GM12892 (cell line): Measurements from ENCODE around the gene FCER2.
A peak's percentile ranks its signal among the peaks of the same experiment; 100 is the strongest.

Source experiments
- DNase-seq: peaks from one replicate; pipeline ENCODE4 v3.0.0; 2011; ENCODE audit not compliant: insufficient read length
- FAIRE-seq: peaks from 2 replicates; lab custom pipeline; 2011; peaks lifted over from hg19 to GRCh38; lab: Jason Lieb, UNC
- POLR2A ChIP-seq: IDR thresholded peaks from 2 replicates; pipeline ENCODE4 v1.6.1; 2011; ENCODE audit warnings: low read depth, low read length, control low read depth
- POLR2AphosphoS5 ChIP-seq: IDR thresholded peaks from 2 replicates; pipeline ENCODE4 v1.6.1; 2011; ENCODE audit warnings: low read depth, low read length, control low read depth
- TAF1 ChIP-seq: IDR thresholded peaks from 2 replicates; pipeline ENCODE4 v1.6.1; 2011; ENCODE audit warnings: low read depth, mild to moderate bottlenecking, control low read depth, low read length, borderline replicate concordance

FCER2 gene

DNA sequence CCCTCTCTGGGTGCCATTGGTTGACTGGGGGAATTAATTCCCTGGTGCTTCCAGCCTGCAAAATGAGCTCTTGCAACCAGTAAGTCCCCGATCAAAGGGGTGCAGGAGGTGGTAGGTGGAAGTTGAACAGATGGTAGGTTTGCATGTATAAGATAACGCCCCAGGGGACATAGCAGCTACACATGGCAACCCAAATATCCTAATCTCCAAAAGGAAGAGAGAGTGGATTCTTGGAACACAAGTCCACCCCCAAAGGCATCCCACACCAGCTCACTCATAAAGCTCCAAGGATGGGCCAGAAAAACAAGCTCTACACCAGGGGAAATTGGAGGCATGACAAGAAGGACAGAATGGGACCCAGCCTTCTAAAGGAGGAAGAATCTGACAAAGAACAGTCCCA is 40.6 kb upstream of the FCER2 start:
- DNase-seq (no peak), FAIRE-seq (no peak)
- TF ChIP-seq TAF1: no peak
- TF ChIP-seq POLR2A: no peak

DNA sequence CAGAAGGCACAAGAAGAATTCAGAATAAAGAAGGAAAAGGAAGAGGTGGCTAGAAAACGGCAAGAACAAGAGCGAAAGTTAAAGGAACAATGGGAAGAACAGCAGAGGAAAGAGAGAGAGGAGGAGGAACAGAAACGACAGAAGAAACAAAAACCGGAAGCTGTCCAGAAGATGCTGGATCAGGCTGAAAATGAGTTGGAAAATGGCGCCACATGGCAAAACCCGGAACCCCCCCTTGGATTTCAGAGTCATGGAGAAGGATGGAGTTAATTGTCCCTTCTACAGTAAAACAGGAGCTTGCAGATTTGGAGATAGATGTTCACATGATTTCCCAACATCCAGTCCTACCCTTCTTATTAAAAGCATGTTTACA is 38.7 kb upstream of the FCER2 start:
- DNase-seq (no peak), FAIRE-seq (no peak)
- TF ChIP-seq TAF1 (no peak), POLR2A (no peak), POLR2AphosphoS5 (no peak)

DNA sequence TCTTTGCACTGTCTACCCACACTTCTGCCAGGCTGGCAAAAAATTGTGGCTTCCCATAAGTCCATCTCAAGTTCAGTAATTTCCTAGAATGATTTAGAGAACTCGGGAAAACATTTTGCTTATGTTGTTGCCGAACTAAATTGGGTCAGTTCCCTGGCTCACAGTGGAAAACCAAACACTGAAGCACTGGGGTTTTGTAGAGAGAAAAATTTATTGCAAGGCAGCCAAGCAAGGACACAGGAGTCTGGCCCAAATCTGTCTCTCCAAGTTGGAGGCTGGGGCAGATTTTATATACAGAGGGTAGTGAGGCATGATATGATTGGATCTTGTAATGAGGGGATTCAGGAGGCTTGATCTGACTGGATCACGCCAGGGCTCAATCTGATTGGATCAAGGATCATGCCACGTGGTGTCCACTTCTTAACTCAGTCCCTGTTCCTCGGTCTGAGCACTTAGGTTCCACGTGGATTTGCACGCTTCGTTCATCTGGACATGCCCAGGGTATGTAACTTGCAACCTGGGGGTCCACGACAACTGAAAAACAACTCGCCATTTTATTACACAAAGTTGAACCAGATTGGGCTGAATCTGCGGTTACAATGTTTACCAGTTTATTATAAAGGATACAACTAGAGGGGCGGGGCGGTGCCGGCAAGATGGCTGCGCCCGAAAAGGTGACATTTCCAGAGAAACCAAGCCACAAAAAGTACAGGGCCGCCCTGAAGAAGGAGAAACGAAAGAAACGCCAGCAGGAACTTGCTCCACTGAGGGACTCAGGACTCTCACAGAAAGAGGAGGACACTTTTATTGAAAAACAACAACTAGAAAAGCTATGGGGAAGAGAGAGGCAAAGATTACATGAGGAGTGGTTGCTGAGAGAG is 38.1 kb upstream of the FCER2 start:
- DNase-seq: no peak
- FAIRE-seq: peak; percentile 64
- no peak for TF ChIP-seq POLR2A
- TF ChIP-seq POLR2AphosphoS5: no peak
- TF ChIP-seq TAF1: no peak

DNA sequence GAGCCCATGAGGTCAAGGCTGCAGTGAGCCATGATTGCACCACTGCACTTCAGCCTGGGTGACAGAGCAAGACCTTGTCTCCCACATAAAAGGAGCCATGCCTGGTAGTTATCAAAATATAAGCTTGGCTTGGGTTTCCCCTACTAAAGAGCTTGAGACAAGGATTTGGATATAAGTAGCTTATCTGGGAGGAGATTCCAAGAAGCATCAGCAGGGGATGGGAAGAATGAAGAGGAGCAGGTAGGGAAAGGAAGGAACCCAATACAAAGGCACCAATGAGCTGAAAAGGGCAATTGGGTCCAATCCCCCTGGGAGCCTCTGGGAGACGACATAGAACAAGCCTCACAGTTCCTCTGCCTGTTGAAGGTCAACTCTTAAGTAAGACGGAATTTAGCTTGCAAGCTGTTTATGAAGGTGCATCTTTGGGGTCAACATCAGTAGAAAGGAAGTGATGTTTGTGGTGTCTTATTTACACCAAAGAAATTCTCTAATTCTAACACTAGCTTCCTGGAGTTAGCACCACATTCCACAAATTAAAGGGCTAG is 37.4 kb upstream of the FCER2 start:
- no peak for FAIRE-seq
- DNase-seq: no peak
- TF ChIP-seq POLR2A (no peak), TAF1 (no peak), POLR2AphosphoS5 (no peak)

DNA sequence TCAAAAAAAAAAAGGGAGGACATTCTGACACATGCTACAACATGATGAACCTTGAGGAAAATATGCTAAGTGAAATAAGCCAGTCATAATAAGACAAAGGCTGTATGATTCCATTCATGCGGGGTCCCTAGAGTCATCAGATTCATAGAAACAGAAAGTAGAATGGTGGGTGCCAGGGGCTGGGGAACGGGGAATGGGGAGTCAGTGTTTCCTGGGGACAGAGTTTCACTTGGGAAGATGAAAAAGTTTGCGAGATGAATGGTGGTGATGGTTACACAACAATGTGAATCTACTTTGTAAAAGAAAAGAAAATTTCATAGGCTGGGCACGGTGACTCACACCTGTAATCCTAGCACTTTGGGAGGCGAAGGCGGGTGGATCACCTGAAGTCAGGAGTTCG is 36.1 kb upstream of the FCER2 start:
- DNase-seq: no peak
- TF ChIP-seq TAF1 (no peak), POLR2A (no peak), POLR2AphosphoS5 (no peak)
- FAIRE-seq: no peak

DNA sequence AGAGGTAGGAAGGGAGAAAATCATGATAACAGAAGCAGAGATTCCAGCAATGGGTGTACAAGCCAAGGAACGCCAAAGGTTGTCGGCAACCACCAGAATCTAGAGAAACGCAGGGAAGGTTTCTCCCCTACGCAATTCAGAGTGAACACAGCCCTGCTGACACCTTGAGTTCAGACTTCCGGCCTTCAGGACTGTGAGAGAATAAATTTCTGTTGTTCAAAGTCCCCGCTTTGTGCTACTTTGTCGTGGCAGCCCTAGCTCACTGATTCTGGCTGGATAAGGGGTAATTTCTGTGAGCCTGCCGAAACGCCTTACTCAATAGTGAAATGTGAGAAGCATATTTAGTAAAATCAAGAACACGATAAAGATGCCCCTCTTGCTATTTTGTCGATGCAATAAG is 35.3 kb upstream of the FCER2 start:
- FAIRE-seq (no peak), DNase-seq (no peak)
- TF ChIP-seq TAF1: no peak
- TF ChIP-seq POLR2AphosphoS5: no peak
- TF ChIP-seq POLR2A: no peak

DNA sequence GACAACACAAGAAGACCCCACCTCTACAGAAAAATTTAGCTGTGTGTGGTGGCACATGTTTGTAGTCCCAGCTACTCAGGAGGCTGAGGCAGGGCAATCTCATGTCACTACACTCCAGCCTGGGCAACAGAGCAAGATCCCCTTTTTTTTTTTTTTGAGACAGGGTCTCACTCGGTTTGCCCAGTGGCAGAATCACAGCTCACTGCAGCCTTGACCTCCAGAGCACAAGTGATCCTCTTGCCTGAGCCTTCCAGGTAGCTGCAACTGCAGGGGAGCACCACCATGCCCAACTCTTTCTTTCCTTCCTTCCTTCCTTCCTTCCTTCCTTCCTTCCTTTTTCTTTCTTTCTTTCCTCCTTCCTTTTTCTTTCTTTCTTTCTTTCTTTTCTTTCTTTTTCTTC is 34.2 kb upstream of the FCER2 start:
- DNase-seq (no peak), FAIRE-seq (no peak)
- TF ChIP-seq TAF1 (no peak), POLR2A (no peak), POLR2AphosphoS5 (no peak)

DNA sequence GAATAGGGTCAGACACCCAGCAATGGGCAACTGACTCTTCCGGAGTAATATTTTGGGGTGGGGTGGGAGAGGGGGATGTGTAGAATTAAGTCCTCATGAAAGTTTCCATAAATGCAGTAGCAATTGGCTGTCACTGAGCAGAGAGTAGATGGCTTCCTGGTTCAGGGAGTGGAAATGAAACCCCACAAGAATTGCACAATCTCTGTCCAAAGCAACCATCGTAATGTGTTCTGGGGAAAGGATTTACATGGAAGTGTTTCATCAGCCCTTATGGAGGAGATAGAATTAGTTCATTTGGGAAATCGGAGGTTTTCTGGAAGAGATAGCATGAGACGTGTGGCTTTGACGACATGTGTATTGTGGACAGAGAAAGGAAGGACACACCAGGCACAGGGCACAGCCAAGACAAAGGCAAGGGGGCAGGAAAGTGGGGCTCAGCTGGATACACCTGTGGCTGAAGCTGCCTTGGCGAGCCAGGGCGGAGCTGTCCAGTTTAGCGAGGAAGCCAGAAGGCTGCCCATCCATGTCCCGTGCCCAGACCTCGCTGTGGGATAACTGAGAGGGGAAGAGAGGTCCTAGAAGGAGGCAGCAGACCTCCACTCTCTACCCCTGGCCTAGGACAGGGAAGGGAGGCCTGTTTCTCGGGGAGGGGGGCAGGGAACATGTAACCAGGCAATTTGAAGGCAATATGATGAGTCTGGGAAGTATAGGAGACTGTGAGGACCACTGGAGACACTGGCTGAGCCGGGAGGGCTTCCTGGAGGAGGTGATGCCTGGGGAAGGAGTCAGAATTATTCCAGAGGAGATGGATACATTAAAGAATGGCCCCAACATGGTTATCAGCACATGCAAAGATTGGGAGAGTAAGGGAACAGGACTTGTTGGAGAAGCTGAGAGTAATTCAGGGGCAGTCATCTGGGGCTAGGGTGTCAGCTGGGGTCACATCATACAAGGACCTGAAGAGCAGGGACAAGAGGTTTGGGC is 32.6 kb upstream of the FCER2 start:
- DNase-seq: no peak

DNA sequence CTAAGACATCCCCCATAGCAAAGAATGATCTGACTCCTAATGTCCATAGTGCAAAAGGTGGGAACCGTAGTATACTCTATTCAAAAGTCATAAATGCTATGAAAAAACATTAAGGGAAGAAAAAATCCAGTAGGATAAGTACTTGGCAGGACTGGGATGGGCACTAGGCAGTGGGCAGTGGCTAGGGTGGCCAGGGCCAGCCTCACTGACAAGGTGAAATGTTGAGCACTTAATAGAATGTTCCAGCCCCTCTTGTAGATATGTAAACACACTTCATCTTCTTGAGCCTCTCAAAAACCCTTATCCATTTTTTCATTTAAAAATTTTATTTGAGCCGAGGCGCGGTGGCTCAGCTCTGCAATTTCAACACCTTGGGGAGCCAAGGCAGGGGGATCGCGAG is 31.4 kb upstream of the FCER2 start:
- TF ChIP-seq TAF1: no peak
- TF ChIP-seq POLR2AphosphoS5: no peak
- TF ChIP-seq POLR2A: no peak
- DNase-seq: no peak
- no peak for FAIRE-seq

More for the DNA sequence above, 32.6 kb upstream of the FCER2 start:
- no peak for TF ChIP-seq TAF1
- no peak for TF ChIP-seq POLR2A
- no peak for TF ChIP-seq POLR2AphosphoS5
- FAIRE-seq: no peak

DNA sequence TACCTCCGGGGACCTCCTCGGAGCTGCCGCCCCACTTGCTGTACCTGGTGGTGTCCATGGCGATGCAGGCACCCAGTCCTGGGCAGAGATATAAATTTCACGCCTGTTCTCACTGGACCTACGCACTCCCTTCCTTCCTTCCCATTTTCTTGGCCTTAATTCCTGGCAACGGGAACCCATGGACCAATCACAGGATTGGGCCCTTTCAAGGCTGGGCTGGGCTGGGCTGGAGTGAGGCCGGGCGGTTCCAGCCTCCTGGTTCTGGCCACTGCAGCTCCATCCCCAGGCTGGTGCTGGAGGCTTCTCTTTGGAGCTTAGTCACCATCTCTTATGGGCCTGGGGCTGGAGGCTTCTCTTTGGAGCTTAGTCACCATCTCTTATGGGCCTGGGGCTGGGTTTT is 30.1 kb upstream of the FCER2 start, which contains the start of gene CLEC4G:
Gene CLEC4G, minus strand, starts transcription at position 66 of the 400 bp plus-strand sequence. Its CDS starts 8 bp downstream, at position 58.
- TF ChIP-seq POLR2A (no peak), POLR2AphosphoS5 (no peak), TAF1 (no peak)
- FAIRE-seq: no peak
- no peak for DNase-seq

DNA sequence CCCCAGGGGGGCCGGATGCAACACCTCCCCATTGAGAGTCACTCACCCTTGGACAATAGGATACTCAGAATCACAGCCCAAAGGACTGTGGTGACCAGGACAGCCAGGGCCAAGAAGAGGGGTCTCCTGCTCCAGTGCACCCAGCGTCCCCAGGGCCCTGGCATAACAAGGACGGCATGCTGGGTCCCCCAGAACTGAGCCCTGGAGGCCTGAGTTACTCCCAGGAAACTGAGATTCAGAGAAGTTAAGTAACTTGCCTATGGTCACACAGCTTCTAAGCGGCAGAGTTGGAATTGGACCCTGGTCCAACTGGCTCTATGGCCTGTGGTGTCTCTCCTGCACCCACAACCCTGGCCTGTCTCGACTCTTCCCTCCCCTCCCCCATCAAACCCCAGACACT is 29.7 kb upstream of the FCER2 start:
- FAIRE-seq (no peak), DNase-seq (no peak)
- no peak for TF ChIP-seq TAF1
- no peak for TF ChIP-seq POLR2A
- no peak for TF ChIP-seq POLR2AphosphoS5
